Right lobe of liver (tissue), 4 donors: ENCODE results near the gene MOAP1.

Experiments used
- CTCF ChIP-seq, 4 donors: fragments of 200-600 bp in 3 of 4; fragments of 450-650 bp in 1 of 4; IDR thresholded peaks; one replicate each; pipeline versions ENCODE4 v1.5.1 to v1.8.0; 2016 to 2022; ENCODE audit warnings: antibody characterized with exemption in 4 of 4, mild to moderate bottlenecking in 2 of 4
- POLR2A ChIP-seq: fragments of 450-650 bp; IDR thresholded peaks from one replicate; pipeline ENCODE4 v1.6.1; 2017; ENCODE audit warnings: antibody characterized with exemption, mild to moderate bottlenecking
- donor health status: DM: no; HTN: no; CAD: no.
- donor health status: DM: no; HTN: no; CAD: no.
- donor health status: DM: no; HTN: yes; CAD: no.

DNA sequence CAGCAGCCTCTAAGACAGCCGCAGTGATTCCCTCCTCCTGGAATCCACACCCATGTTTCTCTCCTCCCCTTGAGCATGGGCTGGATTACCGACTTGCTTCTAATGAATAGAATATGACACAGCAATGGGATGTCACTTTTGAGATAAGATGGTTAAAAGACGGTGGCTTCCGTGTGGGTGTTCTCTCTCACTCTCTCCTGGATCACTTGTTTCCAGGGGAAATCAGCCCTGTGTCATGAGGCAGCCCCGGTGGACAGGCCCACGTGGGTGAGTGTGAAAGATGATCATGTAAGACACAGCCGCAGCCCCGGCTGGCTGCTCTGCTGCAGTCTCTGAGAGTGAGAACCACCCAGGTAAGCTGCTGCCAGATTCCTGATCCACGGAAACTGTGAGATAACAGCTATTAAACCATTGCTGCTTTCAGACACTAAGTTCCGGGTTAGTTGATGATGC is 10.7 kb downstream of the MOAP1 start:
- no peak for TF ChIP-seq POLR2A
- TF ChIP-seq CTCF (IDR thresholded peaks at IDR 0.05): no peak
